GM21529 (cell line): ENCODE measurements around the gene TMEM72.

Source experiments
- ATAC-seq: cut with Tn5 transposase; IDR thresholded peaks from one replicate; pipeline ENCODE4 v1.9.1; 2021; ENCODE audit not compliant: unreplicated experiment

The TMEM72 gene

GRCh38 chr10:44889834-44890233 lies 21.3 kb upstream of the TMEM72 start:
- ATAC-seq = no peak

GRCh38 chr10:44890696-44891563 lies 20.2 kb upstream of the TMEM72 start:
- ATAC-seq = no peak

- ATAC-seq = no peak
Measured at GRCh38 chr10:44891721-44892120, 19.4 kb upstream of the TMEM72 start.

- no peak for ATAC-seq
Measured at GRCh38 chr10:44893604-44894468, 17.3 kb upstream of the TMEM72 start.

GRCh38 chr10:44894691-44895090 lies 16.4 kb upstream of the TMEM72 start:
- ATAC-seq = no peak

- ATAC-seq = peak; percentile 59
Measured at GRCh38 chr10:44895280-44895679, 15.9 kb upstream of the TMEM72 start.

GRCh38 chr10:44897049-44897448 lies 14.1 kb upstream of the TMEM72 start:
- ATAC-seq = no peak

GRCh38 chr10:44898665-44899064 lies 12.5 kb upstream of the TMEM72 start:
- no peak for ATAC-seq

- no peak for ATAC-seq
Measured at GRCh38 chr10:44899450-44900080, 11.6 kb upstream of the TMEM72 start.

- no peak for ATAC-seq
Measured at GRCh38 chr10:44902941-44903545, 8.1 kb upstream of the TMEM72 start.

- ATAC-seq = no peak
Measured at GRCh38 chr10:44906486-44906885, 4.7 kb upstream of the TMEM72 start.

- no peak for ATAC-seq
Measured at GRCh38 chr10:44907556-44907955, 3.6 kb upstream of the TMEM72 start.

GRCh38 chr10:44908066-44908749 lies 2.9 kb upstream of the TMEM72 start:
- no peak for ATAC-seq

GRCh38 chr10:44908936-44909630 lies 2.1 kb upstream of the TMEM72 start:
- ATAC-seq = no peak

- ATAC-seq = no peak
Measured at GRCh38 chr10:44909910-44910309, 1.2 kb upstream of the TMEM72 start.

GRCh38 chr10:44910602-44911001 lies 535 bp upstream of the TMEM72 start:
- no peak for ATAC-seq

- no peak for ATAC-seq
Measured at GRCh38 chr10:44911951-44912350, 814 bp downstream of the TMEM72 start.

- no peak for ATAC-seq
Measured at GRCh38 chr10:44913350-44914081, 2.4 kb downstream of the TMEM72 start.

GRCh38 chr10:44914891-44915290 lies 3.8 kb downstream of the TMEM72 start:
- no peak for ATAC-seq
